NCI-H187 (cell line): Measurements from ENCODE around the gene RENBP.

Experiments
- DNase-seq, 2 experiments: peaks; one replicate each; lab custom pipeline; 2025; lab: John Stamatoyannopoulos, UW

RENBP gene

DNA sequence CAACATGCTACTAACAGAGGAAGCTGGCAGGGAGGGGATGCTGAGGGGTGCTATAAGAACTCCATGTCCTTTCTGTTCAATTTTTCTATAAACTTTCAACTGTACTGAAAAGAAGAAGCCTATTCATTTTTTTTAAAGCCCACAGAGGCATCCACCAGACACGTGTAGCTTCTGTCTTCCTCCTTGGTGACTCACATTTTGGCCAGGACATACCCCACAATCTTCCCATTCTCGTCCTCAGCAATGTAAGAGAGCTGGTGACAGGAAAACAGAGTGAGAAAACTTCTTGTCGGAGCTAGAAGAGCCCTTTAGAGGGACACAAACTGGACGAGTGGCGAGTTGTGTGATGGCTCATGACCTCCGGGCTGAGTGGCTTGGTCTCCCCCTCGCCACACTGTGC lies 10.7 kb downstream of the RENBP start:
- no peak for DNase-seq

DNA sequence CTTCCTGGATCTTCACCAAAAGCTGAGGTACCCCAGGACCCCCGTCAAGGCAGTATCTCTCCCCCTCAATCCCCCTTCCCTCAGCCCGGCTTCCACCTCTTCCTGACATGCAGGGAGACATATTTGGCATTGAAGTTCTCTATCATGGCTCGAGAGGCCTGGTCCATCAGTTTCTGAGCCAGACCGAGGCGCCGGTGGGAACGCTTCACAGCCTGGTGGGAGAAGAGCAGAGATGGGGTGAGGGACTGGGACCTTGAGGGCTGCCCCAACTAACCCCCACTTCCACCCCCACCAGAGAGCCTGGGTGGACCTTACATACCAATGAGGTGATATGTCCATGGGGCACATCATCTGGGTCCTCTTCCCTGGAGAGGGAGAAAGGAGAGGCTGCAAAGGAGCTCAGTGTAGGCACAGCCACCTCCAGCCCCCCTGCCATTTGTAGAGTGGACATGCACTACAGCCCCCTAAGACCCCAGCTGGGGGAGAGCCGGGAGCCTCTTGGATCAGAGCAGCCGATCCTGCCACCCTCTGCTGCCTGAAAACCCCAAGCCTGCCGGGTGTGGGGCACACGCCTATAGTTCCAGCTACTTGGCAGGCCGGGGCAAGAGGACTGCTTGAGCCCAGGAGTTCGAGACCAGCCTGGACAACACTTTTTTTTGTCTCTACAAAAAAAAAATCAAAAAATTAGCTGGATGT lies 12.1 kb downstream of the RENBP start:
- no peak for DNase-seq

DNA sequence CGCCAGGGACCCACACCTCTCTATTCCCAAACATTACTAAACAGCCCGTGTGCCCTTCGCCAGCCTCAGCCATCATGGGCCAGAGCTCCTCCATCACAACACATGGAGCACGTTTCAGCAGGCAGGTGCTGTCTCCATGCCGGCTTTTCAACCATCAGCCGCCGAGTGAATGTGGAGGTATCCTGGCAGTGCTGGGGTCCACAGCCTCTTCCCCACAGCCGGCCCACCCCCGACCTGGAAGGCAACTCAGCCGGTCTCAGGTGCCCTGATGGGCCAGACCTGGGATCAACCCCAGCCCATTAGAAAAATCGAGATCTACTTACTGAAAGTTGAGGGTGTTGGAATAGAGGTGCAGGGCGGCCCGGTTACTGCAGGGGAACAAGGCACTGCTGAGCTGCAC lies 12.7 kb downstream of the RENBP start:
- DNase-seq = no peak

GRCh38 chrX:153931151-153931550 lies 13.3 kb downstream of the RENBP start:
- no peak for DNase-seq

- no peak for DNase-seq
These were observed 14.2 kb downstream of the RENBP start for GRCh38 chrX:153930011-153930910.

GRCh38 chrX:153929576-153929975 lies 14.9 kb downstream of the RENBP start:
- DNase-seq = no peak

GRCh38 chrX:153928846-153929245 lies 15.6 kb downstream of the RENBP start:
- DNase-seq = no peak

- peak; percentile 98 to 100 for DNase-seq
These were observed 16.3 kb downstream of the RENBP start for GRCh38 chrX:153927922-153928760.

GRCh38 chrX:153927672-153927921 lies 16.8 kb downstream of the RENBP start:
- no peak for DNase-seq

DNA sequence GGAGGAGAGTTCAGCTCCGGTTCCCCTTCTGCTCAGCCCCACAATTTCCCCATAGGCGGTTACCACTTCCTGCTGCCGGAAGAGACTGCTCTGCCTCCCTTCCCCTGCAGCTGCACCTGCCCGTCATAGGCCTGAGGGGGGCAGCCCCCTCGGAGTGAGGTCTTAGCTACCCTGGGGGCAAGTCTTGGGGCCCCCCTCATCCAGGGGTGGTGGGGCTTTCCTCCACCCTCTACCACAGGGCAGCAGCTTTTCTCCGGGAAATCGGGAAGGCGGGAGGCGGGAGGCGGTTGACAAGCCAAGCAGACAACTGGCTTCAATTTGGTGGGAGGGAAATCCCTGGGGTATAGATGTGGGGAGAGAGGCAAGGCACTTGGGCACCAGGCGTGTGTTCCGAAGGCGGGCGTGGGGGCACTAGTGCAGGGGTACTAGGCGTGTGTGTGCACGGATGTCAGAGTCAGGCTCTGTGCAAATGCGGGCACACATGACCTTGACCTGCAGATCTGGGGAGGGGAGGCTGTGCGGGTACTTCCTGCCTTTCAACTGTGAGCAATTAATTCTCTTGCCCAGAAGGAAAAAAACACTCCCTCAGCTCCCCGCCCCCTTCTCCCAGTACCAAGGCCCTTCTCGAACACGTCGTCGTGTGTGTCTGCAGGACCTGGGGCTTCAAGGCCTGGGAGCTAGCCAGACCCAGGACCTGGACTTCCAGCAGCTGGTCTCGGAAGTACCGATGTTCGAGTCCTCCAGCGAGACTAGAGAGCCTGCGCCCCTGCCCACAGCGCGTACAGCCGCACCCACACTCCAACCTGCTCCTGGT lies 17.4 kb downstream of the RENBP start:
- no peak for DNase-seq

- no peak for DNase-seq
These were observed 17.9 kb downstream of the RENBP start for GRCh38 chrX:153926552-153926857.

GRCh38 chrX:153925739-153926551 lies 18.5 kb downstream of the RENBP start, which contains the start of gene ARHGAP4:
TSS of gene ARHGAP4 (minus strand) at chrX:153926264. CDS start at chrX:153926202, 62 bp downstream.
- no peak for DNase-seq

GRCh38 chrX:153925387-153925738 lies 19.1 kb downstream of the RENBP start:
- no peak for DNase-seq

GRCh38 chrX:153924149-153924861 lies 20.1 kb downstream of the RENBP start:
- DNase-seq = no peak

DNA sequence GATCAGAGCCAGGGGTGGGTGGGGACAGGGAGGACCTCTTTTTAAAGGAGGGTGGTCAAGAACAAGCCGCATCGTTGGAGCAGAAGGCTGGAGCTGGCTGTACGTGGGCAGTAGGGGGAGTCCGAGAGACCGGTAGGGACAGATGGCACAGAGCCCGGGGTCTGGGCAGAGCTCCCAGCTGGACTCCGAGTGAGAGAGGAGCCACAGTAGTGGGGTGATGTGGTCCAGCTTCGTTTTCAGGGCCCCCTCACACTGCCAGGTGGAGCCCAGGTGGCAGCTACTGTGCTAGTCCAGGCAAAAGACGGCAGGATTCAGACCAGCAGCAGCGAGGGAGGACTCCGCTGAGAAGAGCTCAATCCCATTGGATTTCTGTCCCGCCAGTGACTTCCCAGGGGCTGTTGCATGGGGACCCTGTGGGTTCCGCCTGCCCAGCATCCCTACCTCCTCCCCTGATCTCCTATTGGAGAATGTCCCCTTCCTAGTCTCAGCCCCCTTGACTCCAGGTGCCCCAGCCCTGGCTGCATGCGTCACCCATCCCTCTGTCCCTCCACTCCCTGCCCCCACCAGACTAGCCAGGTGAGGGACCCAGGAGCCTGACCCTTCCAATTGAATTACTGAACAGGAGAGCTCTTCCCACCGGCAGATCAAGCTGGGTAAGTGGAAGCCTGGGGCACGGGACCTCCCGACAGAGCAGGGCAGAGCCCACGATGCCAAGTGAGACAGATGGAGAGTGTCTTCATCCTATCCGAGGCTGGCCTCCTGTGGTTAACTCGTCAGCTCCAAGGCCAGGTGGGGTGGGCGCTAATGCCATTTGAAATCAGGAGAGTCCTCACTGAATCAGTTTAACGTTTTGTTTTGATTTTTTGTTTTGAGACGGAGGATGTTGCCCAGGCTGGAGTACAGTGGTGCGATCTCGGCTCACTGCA lies 21.2 kb downstream of the RENBP start:
- DNase-seq = no peak

- DNase-seq = no peak
These were observed 22.7 kb downstream of the RENBP start for GRCh38 chrX:153921511-153922446.

DNA sequence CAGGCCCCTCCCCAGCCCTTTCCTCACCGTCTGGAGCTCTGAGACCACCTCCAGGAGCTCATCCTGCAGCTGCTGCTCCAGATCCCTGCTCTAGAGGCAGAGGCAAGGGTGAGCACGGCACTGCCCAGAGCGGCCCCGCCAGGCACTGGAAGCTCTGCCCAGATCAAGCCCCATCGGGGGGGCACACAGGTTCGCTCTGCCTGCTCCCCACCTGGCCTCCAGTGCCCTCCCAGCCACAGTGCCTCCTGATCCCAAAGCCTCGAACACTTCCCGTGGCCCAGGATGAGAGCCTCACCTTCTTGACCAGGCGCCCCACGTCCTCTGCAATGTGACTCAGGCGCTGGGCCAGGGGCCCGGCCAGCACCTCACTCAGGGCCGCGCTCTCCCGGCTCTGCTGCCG lies 23.4 kb downstream of the RENBP start:
- no peak for DNase-seq

DNA sequence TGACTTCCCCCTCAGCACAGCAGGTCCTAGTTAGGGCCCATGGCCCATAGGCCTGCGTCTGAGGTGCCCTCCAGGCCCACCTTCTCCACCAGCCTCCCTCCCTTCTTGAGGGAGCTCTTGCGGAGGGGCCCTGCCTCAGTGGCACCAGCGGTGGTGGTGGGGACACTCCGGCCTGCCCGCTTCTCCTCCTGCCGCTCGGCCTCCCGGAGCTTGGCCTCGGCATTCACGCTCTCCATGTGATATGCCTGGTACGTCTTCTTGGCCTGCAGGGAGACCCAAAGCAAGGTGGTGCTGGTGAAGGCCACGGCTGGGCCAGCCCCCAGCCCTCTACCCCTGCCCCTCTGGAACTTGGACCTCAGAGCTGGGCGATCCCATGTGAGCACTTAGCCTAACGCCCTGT lies 23.9 kb downstream of the RENBP start:
- DNase-seq = no peak
